ENCODE data around the gene IRF5.
"Not testable (repeated sequence)": the region's sequence is repeated elsewhere in the genome, so short reads cannot be mapped to it uniquely, and the experiment has no call there.

The IRF5 gene

DNA sequence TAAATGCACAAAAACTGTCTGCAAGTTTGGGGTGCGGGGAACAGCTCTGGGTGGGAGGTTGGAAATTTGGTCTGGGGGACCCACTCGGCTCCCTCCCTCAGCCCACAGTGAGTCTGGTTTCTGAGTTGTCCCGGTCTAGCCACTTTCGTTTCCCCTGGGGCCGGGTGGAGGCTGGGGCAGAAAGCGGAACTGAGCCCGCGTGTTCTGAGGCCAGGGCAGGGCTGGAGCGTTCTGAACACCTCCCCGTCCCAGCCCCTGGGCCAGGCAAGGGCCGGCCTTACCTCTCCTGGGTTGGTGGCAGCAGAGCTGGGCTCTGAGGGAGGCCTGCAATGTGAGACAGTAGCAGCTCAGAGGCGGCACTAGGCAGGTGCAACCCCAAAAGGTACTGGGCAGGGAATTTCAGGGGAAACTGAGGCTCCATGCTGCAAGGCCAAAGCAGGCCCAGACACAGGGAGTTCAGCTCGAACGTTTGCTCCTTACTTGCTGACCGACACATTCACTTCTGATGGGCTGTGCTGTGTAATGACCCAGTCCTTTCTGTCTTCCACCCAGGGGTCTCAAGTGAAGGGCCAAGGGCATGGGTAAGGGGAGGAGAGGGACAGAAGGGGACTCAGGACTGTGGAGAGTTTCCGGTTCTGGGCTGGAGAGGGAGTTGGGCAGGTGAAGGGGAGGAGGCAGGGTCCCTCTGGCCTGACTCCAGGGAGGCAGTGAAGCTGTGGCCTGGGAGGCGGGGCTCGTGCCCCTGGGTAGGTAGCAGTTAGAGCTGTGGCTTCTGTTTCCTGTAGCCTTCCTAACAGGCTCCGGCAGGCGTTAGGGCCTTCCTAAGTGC, 3.0 kb downstream of the IRF5 start:
- DNase-seq (ENCODE audit: low read depth), result no peak

DNA sequence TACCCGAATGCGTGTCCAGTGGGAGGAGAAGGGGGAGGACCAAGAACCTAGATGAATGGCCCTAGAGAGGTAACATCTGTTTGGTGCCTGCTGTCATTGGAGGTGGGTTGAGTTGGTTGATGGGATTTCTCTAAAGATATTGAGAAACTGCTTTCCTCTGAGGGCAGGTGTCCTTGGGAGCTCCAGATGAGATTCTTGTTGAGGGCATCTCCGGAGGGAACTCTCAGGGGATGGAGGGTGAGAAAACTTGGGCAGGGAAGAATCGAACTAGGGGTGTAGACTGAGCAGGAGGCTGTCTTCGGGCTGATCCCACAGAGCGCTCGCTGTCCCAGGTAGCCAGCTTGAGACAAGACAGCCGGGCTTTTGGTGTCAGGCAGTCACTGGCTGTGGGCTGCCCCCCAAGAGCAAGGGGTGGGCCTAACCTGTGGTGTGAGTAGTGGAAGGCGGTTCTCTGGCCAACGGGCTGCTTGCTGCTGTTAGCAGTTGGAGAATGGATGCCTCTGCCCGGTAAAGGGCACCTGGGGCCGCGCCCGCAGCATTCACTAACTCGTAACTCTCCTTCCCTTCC, 3.7 kb downstream of the IRF5 start:
- DNase-seq (ENCODE audit: low read depth), result no peak

DNA sequence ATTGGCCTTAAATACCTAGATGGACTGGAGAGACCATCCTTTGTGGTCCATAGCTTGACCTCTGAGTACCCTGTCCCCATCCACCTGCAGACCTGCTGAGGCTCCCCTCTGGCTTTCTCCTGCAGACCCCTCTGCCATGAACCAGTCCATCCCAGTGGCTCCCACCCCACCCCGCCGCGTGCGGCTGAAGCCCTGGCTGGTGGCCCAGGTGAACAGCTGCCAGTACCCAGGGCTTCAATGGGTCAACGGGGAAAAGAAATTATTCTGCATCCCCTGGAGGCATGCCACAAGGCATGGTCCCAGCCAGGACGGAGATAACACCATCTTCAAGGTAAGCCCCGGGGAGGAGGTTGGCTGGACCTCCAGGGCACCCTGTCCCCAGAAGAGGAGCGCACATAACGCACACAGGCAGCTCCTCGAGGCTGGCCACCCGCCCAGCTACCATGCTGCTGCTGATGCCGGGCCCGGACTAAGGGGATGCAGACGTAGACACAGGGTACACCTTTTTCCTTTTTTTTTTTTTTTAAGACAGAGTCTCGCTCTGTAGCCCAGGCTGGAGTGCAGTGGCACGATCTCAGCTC, 4.3 kb downstream of the IRF5 start:
- DNase-seq (ENCODE audit: low read depth), result no peak

DNA sequence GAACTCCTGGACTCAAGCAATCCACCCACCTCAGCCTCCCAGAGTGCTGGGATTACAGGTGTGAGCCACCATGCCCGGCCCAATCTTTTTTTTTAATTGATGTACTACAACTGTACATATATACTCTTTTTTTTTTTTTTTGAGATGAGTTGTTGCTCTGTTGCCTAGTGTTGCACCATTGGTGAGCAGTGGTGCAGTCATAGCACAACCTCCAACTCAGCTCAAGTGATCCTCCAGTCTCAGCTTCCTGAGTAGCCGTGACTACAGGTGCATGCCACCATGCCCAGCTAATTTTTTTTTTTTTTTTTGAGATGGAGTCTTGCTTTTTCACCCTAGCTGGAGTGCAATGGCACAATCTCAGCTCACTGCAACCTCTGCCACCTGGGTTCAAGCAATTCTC, 5.5 kb downstream of the IRF5 start:
- not testable (repeated sequence) for DNase-seq (ENCODE audit: low read depth)

DNA sequence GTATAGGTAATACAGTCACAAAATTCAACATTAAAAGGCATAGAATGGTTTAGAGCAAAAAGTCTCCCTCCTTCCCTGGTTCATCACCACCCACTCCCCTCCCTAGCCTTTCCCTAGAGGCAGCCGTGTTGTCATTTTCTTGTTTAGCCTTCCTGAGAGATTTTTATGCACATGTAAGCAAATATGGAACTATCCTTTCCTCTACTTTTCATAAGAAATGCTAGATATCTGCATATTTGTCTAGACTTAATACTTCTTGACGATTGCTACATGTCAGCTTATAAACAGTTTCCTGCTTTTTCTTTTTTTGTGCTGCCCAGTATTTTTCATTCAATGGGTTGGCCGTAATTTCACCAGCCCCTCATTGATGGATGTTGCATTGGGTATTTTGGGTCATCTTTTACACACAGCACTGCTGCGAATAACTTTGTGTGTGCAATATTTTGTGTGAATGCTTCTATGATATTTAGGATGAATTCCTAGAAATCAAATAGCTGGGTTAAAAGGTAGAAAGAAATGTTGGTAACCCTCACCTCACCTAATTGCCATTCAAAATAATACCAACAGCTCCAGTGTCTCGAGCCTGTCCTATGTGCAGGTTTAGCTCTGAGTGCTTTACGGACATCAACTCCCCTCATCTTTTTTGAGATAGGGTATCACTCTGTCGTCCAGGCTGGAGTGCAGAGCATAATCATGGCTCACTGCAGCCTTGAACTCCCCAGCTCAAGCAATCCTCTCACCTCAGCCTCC, 6.9 kb downstream of the IRF5 start:
- no peak for DNase-seq (ENCODE audit: low read depth)

DNA sequence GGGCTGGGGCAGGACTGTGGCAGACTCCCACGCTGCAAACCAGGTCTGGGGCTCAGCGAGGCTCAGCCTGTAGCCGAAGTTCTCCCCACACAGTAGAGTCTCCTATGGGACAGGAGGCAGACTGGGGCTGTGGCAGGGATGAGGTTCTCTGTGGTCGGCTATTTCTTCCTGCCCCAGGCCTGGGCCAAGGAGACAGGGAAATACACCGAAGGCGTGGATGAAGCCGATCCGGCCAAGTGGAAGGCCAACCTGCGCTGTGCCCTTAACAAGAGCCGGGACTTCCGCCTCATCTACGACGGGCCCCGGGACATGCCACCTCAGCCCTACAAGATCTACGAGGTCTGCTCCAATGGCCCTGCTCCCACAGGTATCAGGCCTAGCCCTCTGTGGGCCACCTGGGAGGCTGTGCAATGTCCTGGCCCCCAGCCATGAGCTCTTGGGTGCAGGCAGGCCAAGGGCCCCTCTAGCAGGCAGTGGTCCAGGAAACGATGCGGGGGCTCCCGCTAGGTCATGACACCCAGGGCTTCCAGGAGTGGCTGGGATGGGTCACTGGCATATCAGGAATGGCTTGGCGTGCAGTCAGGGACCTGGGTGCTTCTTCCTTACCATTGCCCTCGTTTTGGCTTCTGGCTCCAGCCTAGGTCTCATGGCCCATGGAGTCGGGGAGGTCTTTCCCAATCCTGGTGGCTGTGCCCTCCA, 8.1 kb downstream of the IRF5 start:
- no peak for DNase-seq (ENCODE audit: low read depth)

DNA sequence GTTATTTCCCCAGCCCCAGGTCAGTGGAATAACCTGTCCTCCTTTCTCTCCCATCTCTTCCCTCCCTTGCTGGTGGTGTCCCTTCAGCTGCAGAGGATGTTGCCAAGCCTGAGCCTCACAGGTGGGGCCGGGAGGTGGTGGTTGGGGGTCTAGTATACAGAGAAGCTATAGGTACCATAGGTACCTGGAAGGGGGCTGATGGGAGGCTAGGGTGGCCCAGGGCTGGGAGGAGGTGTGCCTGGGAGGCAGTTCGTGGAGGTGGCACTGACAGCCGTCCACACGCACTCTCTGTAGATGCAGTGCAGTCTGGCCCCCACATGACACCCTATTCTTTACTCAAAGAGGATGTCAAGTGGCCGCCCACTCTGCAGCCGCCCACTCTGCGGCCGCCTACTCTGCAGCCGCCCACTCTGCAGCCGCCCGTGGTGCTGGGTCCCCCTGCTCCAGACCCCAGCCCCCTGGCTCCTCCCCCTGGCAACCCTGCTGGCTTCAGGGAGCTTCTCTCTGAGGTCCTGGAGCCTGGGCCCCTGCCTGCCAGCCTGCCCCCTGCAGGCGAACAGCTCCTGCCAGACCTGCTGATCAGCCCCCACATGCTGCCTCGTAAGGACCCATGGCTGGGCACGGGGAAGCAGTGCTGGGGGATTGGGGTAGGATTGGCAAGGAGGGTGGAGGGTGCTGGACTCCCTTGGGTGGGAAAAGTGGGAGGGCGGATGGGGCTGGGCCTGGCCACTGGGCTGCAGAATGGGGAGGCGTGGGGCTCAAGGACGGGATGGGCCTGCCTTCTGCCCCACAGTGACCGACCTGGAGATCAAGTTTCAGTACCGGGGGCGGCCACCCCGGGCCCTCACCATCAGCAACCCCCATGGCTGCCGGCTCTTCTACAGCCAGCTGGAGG, 9.5 kb downstream of the IRF5 start:
- DNase-seq (ENCODE audit: low read depth), result no peak

DNA sequence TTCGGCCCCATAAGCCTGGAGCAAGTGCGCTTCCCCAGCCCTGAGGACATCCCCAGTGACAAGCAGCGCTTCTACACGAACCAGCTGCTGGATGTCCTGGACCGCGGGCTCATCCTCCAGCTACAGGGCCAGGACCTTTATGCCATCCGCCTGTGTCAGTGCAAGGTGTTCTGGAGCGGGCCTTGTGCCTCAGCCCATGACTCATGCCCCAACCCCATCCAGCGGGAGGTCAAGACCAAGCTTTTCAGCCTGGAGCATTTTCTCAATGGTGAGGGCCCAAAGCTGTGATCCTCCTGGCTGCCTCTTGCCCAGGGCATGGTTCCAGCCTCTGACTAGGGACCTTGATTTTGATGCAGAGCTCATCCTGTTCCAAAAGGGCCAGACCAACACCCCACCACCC, 10.1 kb downstream of the IRF5 start:
- DNase-seq (ENCODE audit: low read depth), result no peak

DNA sequence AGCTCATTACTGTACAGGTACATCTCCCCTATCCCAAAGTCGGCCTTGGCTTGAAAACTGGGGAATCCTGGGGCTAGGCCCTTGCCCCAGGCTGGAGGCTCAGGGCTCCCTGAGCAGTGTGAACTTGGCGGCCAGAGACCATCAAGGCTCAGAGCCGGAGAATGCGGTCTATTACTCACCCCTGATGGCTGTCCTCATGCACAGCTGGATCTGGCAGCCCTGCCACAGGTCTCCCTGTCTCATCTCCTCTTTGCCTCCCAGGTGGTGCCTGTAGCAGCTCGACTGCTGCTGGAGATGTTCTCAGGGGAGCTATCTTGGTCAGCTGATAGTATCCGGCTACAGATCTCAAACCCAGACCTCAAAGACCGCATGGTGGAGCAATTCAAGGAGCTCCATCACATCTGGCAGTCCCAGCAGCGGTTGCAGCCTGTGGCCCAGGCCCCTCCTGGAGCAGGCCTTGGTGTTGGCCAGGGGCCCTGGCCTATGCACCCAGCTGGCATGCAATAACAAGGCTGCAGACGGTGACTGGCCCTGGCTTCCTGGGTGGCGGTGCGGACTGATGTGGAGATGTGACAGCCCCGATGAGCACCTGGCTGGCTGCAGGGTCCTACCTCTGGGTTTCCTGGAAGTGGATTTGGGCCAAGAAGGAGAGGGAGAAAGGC, 10.7 kb downstream of the IRF5 start:
- no peak for DNase-seq (ENCODE audit: low read depth)

DNA sequence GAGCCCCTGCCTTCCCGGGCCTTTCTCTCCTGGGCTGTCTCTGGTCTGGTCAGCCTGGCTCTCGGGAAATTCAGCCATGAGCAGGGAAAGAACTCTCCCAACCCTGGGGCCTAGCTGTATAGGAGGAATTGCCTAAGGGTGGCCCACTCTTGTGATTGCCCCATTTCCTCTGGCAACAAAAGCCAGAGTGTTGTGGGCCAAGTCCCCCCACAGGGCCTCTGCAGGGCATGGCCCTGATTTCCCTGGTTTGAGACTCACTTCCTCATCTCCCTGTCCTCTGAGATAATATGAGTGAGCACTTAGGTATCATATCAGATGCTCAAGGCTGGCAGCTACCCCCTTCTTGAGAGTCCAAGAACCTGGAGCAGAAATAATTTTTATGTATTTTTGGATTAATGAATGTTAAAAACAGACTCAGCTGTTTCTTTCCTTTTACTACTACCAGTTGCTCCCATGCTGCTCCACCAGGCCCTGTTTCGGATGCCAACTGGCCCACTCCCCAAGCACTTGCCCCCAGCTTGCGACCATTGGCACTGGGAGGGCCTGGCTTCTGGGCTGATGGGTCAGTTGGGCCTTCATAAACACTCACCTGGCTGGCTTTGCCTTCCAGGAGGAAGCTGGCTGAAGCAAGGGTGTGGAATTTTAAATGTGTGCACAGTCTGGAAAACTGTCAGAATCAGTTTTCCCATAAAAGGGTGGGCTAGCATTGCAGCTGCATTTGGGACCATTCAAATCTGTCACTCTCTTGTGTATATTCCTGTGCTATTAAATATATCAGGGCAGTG, 11.4 kb downstream of the IRF5 start:
- no peak for DNase-seq (ENCODE audit: low read depth)

DNA sequence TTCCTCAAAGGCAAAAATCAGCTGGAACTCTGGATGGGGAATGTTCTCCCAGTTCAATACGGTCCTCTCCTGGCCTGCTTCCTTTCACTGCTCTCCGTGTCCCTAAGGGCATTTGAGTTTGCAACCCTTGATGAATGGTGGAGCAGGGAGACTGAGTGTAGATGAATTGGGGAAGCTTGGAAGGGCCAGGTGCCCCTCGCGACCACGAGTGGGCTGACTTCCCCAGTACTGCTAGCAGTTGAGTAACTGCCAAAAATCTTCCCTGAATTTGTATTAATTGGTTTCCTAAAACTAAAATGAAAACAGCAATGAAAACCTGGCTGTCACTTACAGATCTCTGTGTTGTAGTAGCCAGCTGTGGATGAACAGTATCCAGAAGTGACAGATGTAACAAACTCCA, 13.6 kb downstream of the IRF5 start:
- no peak for DNase-seq (ENCODE audit: low read depth)

DNA sequence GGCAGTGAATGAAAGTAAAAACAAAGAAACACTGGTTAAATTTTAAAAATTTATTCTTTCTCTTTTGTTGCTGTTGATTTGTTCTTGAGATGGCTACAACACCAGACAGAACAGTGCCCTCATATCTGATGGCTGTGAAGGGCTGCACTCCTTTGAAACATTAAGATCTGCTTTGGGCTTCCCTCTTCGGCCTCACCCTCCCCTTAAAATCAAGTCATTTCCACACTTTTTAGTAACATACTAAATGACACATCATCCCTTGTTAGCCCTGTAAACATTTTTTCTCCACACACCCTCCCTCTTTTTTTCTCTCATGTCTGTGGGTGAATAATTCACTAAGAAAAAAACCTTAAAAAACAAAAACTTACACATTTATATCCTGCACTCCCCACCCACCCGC, 16.4 kb downstream of the IRF5 start:
- DNase-seq (ENCODE audit: low read depth), result no peak

DNA sequence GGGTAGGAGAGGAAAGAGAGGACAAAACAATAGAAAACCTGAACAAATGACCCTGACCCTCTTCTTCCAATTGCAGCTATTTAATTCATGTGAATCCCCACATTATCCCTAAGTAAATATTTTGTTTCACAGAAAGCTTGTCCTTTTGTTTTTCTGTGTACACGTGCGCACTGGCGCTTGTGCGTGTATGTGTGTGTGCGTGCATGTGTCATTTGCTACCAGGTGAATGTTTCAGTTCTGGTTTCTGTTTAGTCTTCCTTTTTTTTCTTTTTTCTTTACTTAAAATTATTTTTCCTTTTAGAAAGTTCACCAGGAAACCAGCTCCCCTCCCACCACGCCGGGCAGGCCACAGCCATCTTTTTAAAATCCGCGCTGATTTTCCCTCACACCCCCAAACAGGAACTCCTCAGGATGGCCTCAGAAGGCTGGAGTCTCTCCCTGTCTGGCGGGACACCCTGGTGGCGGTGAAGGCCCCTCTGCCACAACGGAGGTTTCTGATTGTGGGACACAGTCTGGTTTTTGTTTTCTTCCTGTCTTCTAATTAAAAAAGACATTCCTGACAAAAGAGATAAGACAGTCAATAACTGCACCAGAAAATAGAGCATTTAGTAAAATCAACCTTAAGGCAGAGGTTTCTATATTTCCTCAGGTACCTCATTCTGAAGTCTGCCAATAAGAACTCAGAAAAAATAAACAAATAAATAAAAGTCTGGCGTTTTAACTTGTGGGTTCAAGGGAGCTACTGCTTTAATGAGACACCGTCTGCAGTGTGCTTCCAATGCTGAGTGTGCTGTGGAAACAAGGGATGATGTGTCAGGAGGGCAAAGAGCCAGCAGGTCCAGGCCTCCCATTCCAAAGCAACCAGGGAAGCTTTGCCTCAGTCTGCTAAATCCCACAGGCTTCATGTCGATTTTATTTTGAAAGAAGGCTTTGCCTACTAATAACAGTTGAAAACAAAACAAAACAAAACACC, 17.4 kb downstream of the IRF5 start:
- DNase-seq (ENCODE audit: low read depth), result no peak

DNA sequence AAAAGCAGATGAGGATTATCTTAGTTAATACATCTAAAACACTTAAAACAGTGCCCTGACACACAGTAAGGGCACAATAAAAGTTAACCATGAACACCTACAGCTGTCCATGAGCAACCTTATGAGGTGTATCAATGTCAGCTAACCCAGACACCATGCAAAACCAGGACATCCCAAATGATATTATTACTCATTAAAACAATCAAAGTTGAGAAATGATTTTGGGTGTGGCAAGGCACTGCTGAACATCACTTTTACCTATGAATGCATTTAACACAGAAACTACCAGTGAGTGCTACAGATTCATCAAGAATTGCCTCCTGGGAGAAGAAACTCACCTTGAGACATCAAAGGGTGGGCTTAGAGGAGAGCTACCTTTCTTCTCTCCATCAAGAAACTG, 18.3 kb downstream of the IRF5 start:
- DNase-seq (ENCODE audit: low read depth), result no peak

DNA sequence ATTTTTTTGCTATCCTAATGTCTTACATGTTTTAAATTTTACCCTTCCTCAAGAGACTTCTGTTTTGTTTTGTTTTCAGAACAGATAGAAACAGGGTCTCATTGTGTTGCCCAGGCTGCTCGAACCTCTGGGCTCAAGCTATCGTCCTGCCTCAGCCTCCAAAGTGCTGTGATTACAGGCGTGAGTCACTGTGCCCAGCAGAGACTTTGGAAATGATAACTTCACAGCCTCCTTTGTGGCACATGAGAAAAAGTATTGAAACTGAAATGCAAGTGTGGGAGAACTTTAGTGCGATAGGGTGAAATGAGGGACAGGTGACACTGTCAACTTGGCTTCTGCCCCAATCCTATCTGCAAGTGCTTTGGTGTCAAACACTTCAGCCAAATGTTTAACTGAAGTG, 21.6 kb downstream of the IRF5 start:
- no peak for DNase-seq (ENCODE audit: low read depth)

DNA sequence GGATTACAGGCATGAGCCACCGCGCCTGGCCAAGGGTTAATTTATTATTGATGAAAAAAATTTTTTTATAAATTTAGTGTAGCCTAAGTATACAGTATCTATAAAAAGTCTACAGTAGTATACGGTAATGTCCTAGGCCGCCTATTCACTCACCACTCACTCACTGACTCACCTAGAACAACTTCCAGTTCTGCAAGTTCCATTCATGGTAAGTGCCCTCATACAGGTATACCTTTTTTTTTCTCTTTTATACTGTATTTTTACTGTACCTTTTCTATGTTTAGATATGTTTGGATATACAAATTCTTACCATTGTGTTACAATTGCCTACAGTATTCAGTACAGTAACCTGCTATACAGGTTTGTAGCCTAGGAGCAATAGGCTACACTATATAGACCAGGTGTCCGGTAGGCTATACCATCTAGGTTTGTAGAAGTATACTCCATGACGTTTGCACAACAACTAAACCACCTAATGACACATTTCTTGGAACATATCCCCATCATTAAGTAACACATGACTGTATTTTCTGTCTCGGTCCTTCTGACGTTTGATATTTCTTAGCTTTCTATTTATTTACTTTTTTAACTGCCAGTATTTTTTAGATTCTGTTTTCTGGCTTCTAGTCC, 23.4 kb downstream of the IRF5 start:
- no peak for DNase-seq (ENCODE audit: low read depth)

DNA sequence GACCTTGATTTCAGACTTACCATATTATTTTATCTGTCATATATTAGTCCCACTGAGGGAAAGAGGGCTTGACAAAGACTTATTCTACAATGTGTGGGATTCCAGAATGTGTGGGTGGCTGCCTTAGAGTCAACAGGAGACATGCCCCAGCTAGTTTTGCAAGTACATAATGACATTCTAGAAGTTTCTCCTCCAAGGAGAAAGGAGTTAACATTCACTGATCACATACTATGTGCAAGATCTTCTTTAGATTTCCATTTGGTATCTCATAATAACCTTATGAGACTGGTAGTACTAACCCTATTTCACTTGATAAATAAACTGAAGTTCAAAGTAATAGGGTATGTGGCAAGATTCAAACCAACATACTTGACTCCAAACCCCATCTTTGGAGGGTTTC, 25.2 kb downstream of the IRF5 start:
- DNase-seq (ENCODE audit: low read depth), result no peak

DNA sequence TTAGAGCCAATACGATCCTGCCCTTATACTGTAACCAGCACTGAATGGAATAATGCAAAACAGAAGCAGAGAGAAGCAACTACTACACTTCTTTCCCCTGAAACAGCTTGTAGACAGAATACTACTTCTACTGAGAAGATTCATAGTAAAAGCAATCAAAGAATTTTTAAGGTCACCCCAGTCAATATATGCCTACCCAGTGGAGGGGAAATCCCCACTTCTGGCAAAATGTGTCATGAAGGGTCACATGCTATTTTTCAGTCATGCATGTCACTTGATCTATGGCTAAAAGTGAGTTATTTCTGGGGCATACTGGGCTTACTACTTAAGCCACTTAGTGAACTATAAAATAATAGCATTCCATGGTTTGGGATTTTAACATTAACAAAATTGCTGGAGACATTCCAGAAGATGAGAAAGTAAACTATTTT, 25.6 kb downstream of the IRF5 start:
- DNase-seq (ENCODE audit: low read depth), result no peak
